ENCODE data around the gene ENTR1.

- TF ChIP-seq CTCF (IDR thresholded peaks at IDR 0.05) = no peak
- TF ChIP-seq EZH2 (IDR thresholded peaks at IDR 0.05) = no peak
- TF ChIP-seq EZH2phosphoT487 (IDR thresholded peaks at IDR 0.05) = no peak
These were observed 34.0 kb downstream of the ENTR1 start for GRCh38 chr9:136376457-136376856.
